Vagina (tissue), 2 donors: ENCODE data around the gene YTHDF2. TPM values are rescaled to one million over a fixed set of nuclear protein-coding genes. Genes with fewer than 3 reads are reported as not detected.

Experiments
- DNase-seq, 2 donors: peaks; one replicate each; pipeline ENCODE4 v3.0.0-alpha.2; 2017; ENCODE audit errors: extremely low spot score in 2 of 2
- H3K27ac ChIP-seq: fragments of 200-600 bp; sonication (generic); one replicate; pipeline ENCODE4 v1.5.1; 2019
- H3K27me3 ChIP-seq: fragments of 200-600 bp; sonication (generic); one replicate; pipeline ENCODE4 v1.5.1; 2019
- H3K36me3 ChIP-seq, 2 donors: fragments of 200-600 bp; sonication (generic); one replicate each; pipeline ENCODE4 v1.5.1; 2017 to 2019
- H3K4me1 ChIP-seq: fragments of 200-600 bp; sonication (generic); one replicate; pipeline ENCODE4 v1.5.1; 2019
- H3K4me3 ChIP-seq, 2 donors: fragments of 200-600 bp; sonication (generic); 1 replicate in 1 of 2; 2 replicates in 1 of 2; pipeline ENCODE4 v1.5.1; 2016 to 2019
- H3K9me3 ChIP-seq: fragments of 200-600 bp; sonication (generic); one replicate; pipeline ENCODE4 v1.5.1; 2019
- CTCF ChIP-seq, 3 experiments: fragments of 450-650 bp in 2 of 3; fragments of 200-600 bp in 1 of 3; sonication (generic) in 1 of 3; IDR thresholded peaks; one replicate each; pipeline ENCODE4 v1.5.1; 2017 to 2019; ENCODE audit warnings: antibody characterized with exemption in 3 of 3, mild to moderate bottlenecking in 2 of 3, moderate library complexity in 2 of 3
- POLR2A ChIP-seq, 2 donors: fragments of 450-650 bp; IDR thresholded peaks; one replicate each; pipeline ENCODE4 v1.6.1; 2017; ENCODE audit warnings: antibody characterized with exemption in 2 of 2, mild to moderate bottlenecking in 2 of 2, moderate library complexity in 2 of 2
- POLR2AphosphoS5 ChIP-seq, 2 donors: sonication (generic); formaldehyde crosslinking; IDR thresholded peaks; one replicate each; pipeline ENCODE4 v1.9.0; 2017; ENCODE audit warnings: antibody characterized with exemption in 2 of 2, mild to moderate bottlenecking in 2 of 2, low read depth in 1 of 2; ENCODE audit not compliant: insufficient read depth in 1 of 2
- intact Hi-C: fragments of 100-400 bp; cut with DNase I; formaldehyde crosslinking; loops from one replicate; pipeline ENCODE4 v1.15.1; 2023
- small RNA-seq: library from RNA; depleted of rRNA; stranded (forward); fragments of <200 nt; gene quantifications from one replicate; pipeline ENCODE3, GENCODE V24; 2016
- total RNA-seq: library from RNA; depleted of rRNA; stranded (reverse); fragments of >200 nt; gene quantifications from one replicate; pipeline ENCODE4 v1.2.3, GENCODE V29; 2016

YTHDF2 gene
- total RNA-seq, 1 donor from 2014 or later = 61.9 TPM

- H3K27me3 ChIP-seq = peaks cover under 1% of the 10 kb centered on the region
- intact Hi-C loops = no loop called here
- no peaks in the 10 kb centered on the region for H3K36me3 ChIP-seq
Measured at GRCh38 chr1:28819020-28819419, 82.3 kb downstream of the YTHDF2 start.

More at GRCh38 chr1:28819020-28819419, 82.3 kb downstream of the YTHDF2 start:
- Histone ChIP-seq H3K4me1 (no peaks in the 10 kb centered on the region), H3K4me3 (no peak overlapping the region), H3K27ac (no peak overlapping the region), H3K9me3 (no peaks in the 10 kb centered on the region)
- no peak for DNase-seq
- no peak for TF ChIP-seq CTCF (IDR thresholded peaks at IDR 0.05)
- TF ChIP-seq POLR2A (IDR thresholded peaks at IDR 0.05) = no peak
- TF ChIP-seq POLR2AphosphoS5 (IDR thresholded peaks at IDR 0.05; ENCODE audit: insufficient read depth in 1 of 2, low read depth in 1 of 2) = no peak

Small RNA genes within 50 kb of the gene (small RNA-seq; reads per million reads assigned to genes)
- not detected for gene RF00422

Other genes with a start within 250 kb of the YTHDF2 start
- 23.8 TPM for gene RCC1, start 230.9 kb upstream of the YTHDF2 start, total RNA-seq
- gene TRNAU1AP, start 183.9 kb upstream of the YTHDF2 start, total RNA-seq = 14.0 TPM
- 2.5 TPM for gene RAB42, start 144.7 kb upstream of the YTHDF2 start, total RNA-seq
- gene TAF12, start 93.9 kb upstream of the YTHDF2 start, total RNA-seq = 14.2 TPM
- not detected for gene RNU11, start 88.3 kb upstream of the YTHDF2 start, total RNA-seq
- 11.0 TPM for gene GMEB1, start 68.2 kb upstream of the YTHDF2 start, total RNA-seq
- 2.2 TPM for gene OPRD1, start 75.2 kb downstream of the YTHDF2 start, total RNA-seq
- 39.8 TPM for gene EPB41, start 177.6 kb downstream of the YTHDF2 start, total RNA-seq